CD4-positive, CD25-positive, alpha-beta regulatory T cell (primary cell): ENCODE measurements around the gene NUF2. TPM values are rescaled to one million over a fixed set of nuclear protein-coding genes. Genes with fewer than 3 reads are reported as not detected.
A peak's percentile ranks its signal among the peaks of the same experiment; 100 is the strongest.
"Not testable (repeated sequence)": the region's sequence is repeated elsewhere in the genome, so short reads cannot be mapped to it uniquely, and the experiment has no call there.

Experiments used
- ATAC-seq, 2 donors: fragments of 150-1000 bp; cut with Tn5 transposase; one replicate each; pipeline ENCODE4 v1.10.0; 2021; ENCODE audit warnings: low read depth in 2 of 2, moderate number of reproducible peaks in 2 of 2, moderate library complexity in 1 of 2
- DNase-seq, 3 donors: peaks; one replicate each; pipeline versions ENCODE4 v3.0.0 to v3.0.0-alpha.2; 2012 to 2022; ENCODE audit warnings: mixed read lengths in 1 of 3
- H3K27ac ChIP-seq: one replicate; pipeline ENCODE4 v1.7.0; 2013; ENCODE audit warnings: mild to moderate bottlenecking, low read length; ENCODE audit not compliant: insufficient read depth, poor library complexity, severe bottlenecking
- H3K27me3 ChIP-seq: one replicate; pipeline ENCODE4 v1.7.0; 2013; ENCODE audit warnings: low read length; ENCODE audit not compliant: control insufficient read depth, insufficient read depth
- H3K36me3 ChIP-seq: one replicate; pipeline ENCODE4 v1.7.0; 2013; ENCODE audit warnings: mild to moderate bottlenecking, low read length, moderate library complexity; ENCODE audit not compliant: control insufficient read depth, insufficient read depth
- H3K4me1 ChIP-seq: 2 replicates; pipeline ENCODE4 v1.7.0; 2013; ENCODE audit warnings: mild to moderate bottlenecking, low read length; ENCODE audit not compliant: insufficient read depth, control insufficient read depth, poor library complexity, severe bottlenecking
- H3K4me3 ChIP-seq: one replicate; pipeline ENCODE4 v1.7.0; 2013; ENCODE audit warnings: low read depth, mild to moderate bottlenecking, low read length, moderate library complexity
- H3K9me3 ChIP-seq, 2 experiments: 1 replicate in 1 of 2; 2 replicates in 1 of 2; pipeline ENCODE4 v1.7.0; 2013; ENCODE audit warnings: low read length in 2 of 2, mild to moderate bottlenecking in 1 of 2, moderate library complexity in 1 of 2; ENCODE audit not compliant: control insufficient read depth in 2 of 2
- H3K27ac Mint-ChIP-seq, 3 donors: one replicate each; pipeline ENCODE4 v1.8.0; 2020 to 2022; ENCODE audit warnings: mild to moderate bottlenecking in 3 of 3, mixed read lengths in 3 of 3, moderate library complexity in 2 of 3
- H3K27me3 Mint-ChIP-seq: one replicate; pipeline ENCODE4 v1.8.0; 2022; ENCODE audit warnings: mild to moderate bottlenecking, mixed read lengths
- H3K36me3 Mint-ChIP-seq: one replicate; pipeline ENCODE4 v1.8.0; 2020; ENCODE audit warnings: mixed read lengths
- H3K4me1 Mint-ChIP-seq, 4 donors: one replicate each; pipeline ENCODE4 v1.8.0; 2020 to 2022; ENCODE audit warnings: mixed read lengths in 4 of 4, mild to moderate bottlenecking in 1 of 4
- H3K4me3 Mint-ChIP-seq, 4 donors: one replicate each; pipeline ENCODE4 v1.8.0; 2020 to 2022; ENCODE audit warnings: mild to moderate bottlenecking in 4 of 4, mixed read lengths in 4 of 4, moderate library complexity in 3 of 4
- H3K9me3 Mint-ChIP-seq, 7 donors: one replicate each; pipeline ENCODE4 v1.8.0; 2020 to 2022; ENCODE audit warnings: mixed read lengths in 7 of 7, mild to moderate bottlenecking in 3 of 7, moderate library complexity in 2 of 7
- polyA plus RNA-seq, 4 donors: library from polyadenylated mRNA; unstranded; fragments of 300-500 nt; fragmentation: Illumina TruSeq; gene quantifications; one replicate each; pipeline ENCODE4 v1.2.3, GENCODE V29; 2021
- total RNA-seq: library from RNA; stranded (reverse); gene quantifications from one replicate; pipeline ENCODE4 v1.2.3, GENCODE V29; 2022

The NUF2 gene
- total and polyA plus RNA-seq, 5 donors from 2014 or later: 0.94 to 3.8 (median 1.5) TPM

GRCh38 chr1:163292153-163292552, 29.6 kb upstream of the NUF2 start:
- not testable (repeated sequence) for H3K4me3 Mint-ChIP-seq, H3K9me3 ChIP-seq, H3K9me3 Mint-ChIP-seq, H3K4me1 ChIP-seq, H3K27ac Mint-ChIP-seq, H3K27me3 ChIP-seq, H3K36me3 ChIP-seq, H3K27ac ChIP-seq, H3K4me3 ChIP-seq, DNase-seq, H3K27me3 Mint-ChIP-seq, ATAC-seq
- H3K4me1 Mint-ChIP-seq: peaks cover 0 to 18% (median 7%) of the 10 kb centered on the region in 4 donors
- H3K36me3 Mint-ChIP-seq: peaks cover 35% of the 10 kb centered on the region

- H3K36me3 ChIP-seq, DNase-seq, H3K4me3 Mint-ChIP-seq, ATAC-seq, H3K27me3 Mint-ChIP-seq, H3K4me3 ChIP-seq, H3K9me3 ChIP-seq, H3K9me3 Mint-ChIP-seq, H3K27me3 ChIP-seq, H3K27ac Mint-ChIP-seq, H3K27ac ChIP-seq, H3K4me1 ChIP-seq: not testable (repeated sequence)
- peaks cover 39% of the 10 kb centered on the region for H3K36me3 Mint-ChIP-seq
- H3K4me1 Mint-ChIP-seq: peaks cover 0 to 18% (median 6%) of the 10 kb centered on the region in 4 donors
These were observed 28.3 kb upstream of the NUF2 start for GRCh38 chr1:163293497-163293896.

GRCh38 chr1:163295949-163296348, 25.8 kb upstream of the NUF2 start:
- Histone ChIP-seq H3K36me3 (peaks cover 3% of the 10 kb centered on the region), H3K4me3 (no peak overlapping the region), H3K27me3 (no peaks in the 10 kb centered on the region), H3K4me1 (no peaks in the 10 kb centered on the region), H3K27ac (no peak overlapping the region), H3K9me3 (no peaks in the 10 kb centered on the region)
- no peak overlapping the region for H3K4me3 Mint-ChIP-seq
- peaks cover 0 to 7% (median 0%) of the 10 kb centered on the region in 4 donors for H3K4me1 Mint-ChIP-seq
- peaks cover 0 to 9% (median 5%) of the 10 kb centered on the region in 7 donors for H3K9me3 Mint-ChIP-seq
- DNase-seq: no peak
- no peaks in the 10 kb centered on the region for H3K27me3 Mint-ChIP-seq
- ATAC-seq: no peak
- H3K36me3 Mint-ChIP-seq: peaks cover 47% of the 10 kb centered on the region
- no peak overlapping the region for H3K27ac Mint-ChIP-seq

GRCh38 chr1:163296504-163297263, 25.1 kb upstream of the NUF2 start:
- Mint-ChIP-seq H3K4me3 (no peak overlapping the region), H3K4me1 (peaks cover 0 to 7% (median 0%) of the 10 kb centered on the region in 4 donors), H3K9me3 (peaks cover 0 to 9% (median 5%) of the 10 kb centered on the region in 7 donors), H3K36me3 (peaks cover 47% of the 10 kb centered on the region), H3K27me3 (no peaks in the 10 kb centered on the region), H3K27ac (no peak overlapping the region)
- Histone ChIP-seq H3K27me3 (no peaks in the 10 kb centered on the region), H3K4me1 (no peaks in the 10 kb centered on the region), H3K27ac (no peak overlapping the region), H3K36me3 (peaks cover 6% of the 10 kb centered on the region), H3K4me3 (no peak overlapping the region), H3K9me3 (no peaks in the 10 kb centered on the region)
- ATAC-seq (no peak), DNase-seq (no peak)

GRCh38 chr1:163298365-163298764, 23.4 kb upstream of the NUF2 start:
- Histone ChIP-seq H3K27ac (no peak overlapping the region), H3K4me1 (no peaks in the 10 kb centered on the region), H3K36me3 (peaks cover 6% of the 10 kb centered on the region), H3K27me3 (no peaks in the 10 kb centered on the region), H3K9me3 (no peaks in the 10 kb centered on the region), H3K4me3 (no peak overlapping the region)
- H3K4me3 Mint-ChIP-seq: no peak overlapping the region
- peaks cover 0 to 5% (median 2%) of the 10 kb centered on the region in 7 donors for H3K9me3 Mint-ChIP-seq
- H3K27ac Mint-ChIP-seq: no peak overlapping the region
- ATAC-seq: no peak
- H3K36me3 Mint-ChIP-seq: peaks cover 43% of the 10 kb centered on the region
- H3K27me3 Mint-ChIP-seq: no peaks in the 10 kb centered on the region
- H3K4me1 Mint-ChIP-seq: peaks cover 0 to 7% (median 0%) of the 10 kb centered on the region in 4 donors
- no peak for DNase-seq

GRCh38 chr1:163300568-163300967, 21.2 kb upstream of the NUF2 start:
- no peak overlapping the region for H3K27ac ChIP-seq
- no peak overlapping the region for H3K4me3 Mint-ChIP-seq
- no peaks in the 10 kb centered on the region for H3K4me1 Mint-ChIP-seq
- peaks cover 9% of the 10 kb centered on the region for H3K36me3 ChIP-seq
- ATAC-seq (no peak), DNase-seq (no peak)
- no peak overlapping the region for H3K27ac Mint-ChIP-seq
- H3K27me3 ChIP-seq: no peaks in the 10 kb centered on the region
- no peaks in the 10 kb centered on the region for H3K9me3 ChIP-seq
- H3K4me1 ChIP-seq: no peaks in the 10 kb centered on the region
- H3K36me3 Mint-ChIP-seq: peaks cover 53% of the 10 kb centered on the region
- H3K4me3 ChIP-seq: no peak overlapping the region
- no peaks in the 10 kb centered on the region for H3K27me3 Mint-ChIP-seq
- no peaks in the 10 kb centered on the region for H3K9me3 Mint-ChIP-seq

- H3K27ac Mint-ChIP-seq: peak overlapping the region in 1 of 3 donors; percentile 22
- peaks cover 47% of the 10 kb centered on the region for H3K36me3 Mint-ChIP-seq
These were observed 18.2 kb upstream of the NUF2 start for GRCh38 chr1:163303561-163303960.

GRCh38 chr1:163305441-163305840, 16.3 kb upstream of the NUF2 start:
- no peaks in the 10 kb centered on the region for H3K4me1 ChIP-seq
- H3K36me3 Mint-ChIP-seq: peaks cover 48% of the 10 kb centered on the region
- peaks cover 8% of the 10 kb centered on the region for H3K36me3 ChIP-seq
- no peak overlapping the region for H3K4me3 ChIP-seq
- no peaks in the 10 kb centered on the region for H3K9me3 Mint-ChIP-seq
- peaks cover 0 to 1% (median 0%) of the 10 kb centered on the region in 4 donors for H3K4me1 Mint-ChIP-seq
- H3K9me3 ChIP-seq: no peaks in the 10 kb centered on the region
- H3K27ac Mint-ChIP-seq: no peak overlapping the region
- DNase-seq (no peak), ATAC-seq (no peak)
- no peaks in the 10 kb centered on the region for H3K27me3 Mint-ChIP-seq
- H3K27ac ChIP-seq: no peak overlapping the region
- H3K27me3 ChIP-seq: no peaks in the 10 kb centered on the region
- H3K4me3 Mint-ChIP-seq: no peak overlapping the region

More at GRCh38 chr1:163303561-163303960, 18.2 kb upstream of the NUF2 start:
- Mint-ChIP-seq H3K9me3 (no peaks in the 10 kb centered on the region), H3K4me3 (no peak overlapping the region), H3K27me3 (no peaks in the 10 kb centered on the region), H3K4me1 (no peaks in the 10 kb centered on the region)
- no peaks in the 10 kb centered on the region for H3K9me3 ChIP-seq
- H3K4me3 ChIP-seq: no peak overlapping the region
- no peak for DNase-seq
- peaks cover 10% of the 10 kb centered on the region for H3K36me3 ChIP-seq
- H3K27me3 ChIP-seq: no peaks in the 10 kb centered on the region
- H3K4me1 ChIP-seq: no peaks in the 10 kb centered on the region
- H3K27ac ChIP-seq: no peak overlapping the region
- ATAC-seq: no peak
